ENCODE results near the gene SCAMP3.

Gene SCAMP3

DNA sequence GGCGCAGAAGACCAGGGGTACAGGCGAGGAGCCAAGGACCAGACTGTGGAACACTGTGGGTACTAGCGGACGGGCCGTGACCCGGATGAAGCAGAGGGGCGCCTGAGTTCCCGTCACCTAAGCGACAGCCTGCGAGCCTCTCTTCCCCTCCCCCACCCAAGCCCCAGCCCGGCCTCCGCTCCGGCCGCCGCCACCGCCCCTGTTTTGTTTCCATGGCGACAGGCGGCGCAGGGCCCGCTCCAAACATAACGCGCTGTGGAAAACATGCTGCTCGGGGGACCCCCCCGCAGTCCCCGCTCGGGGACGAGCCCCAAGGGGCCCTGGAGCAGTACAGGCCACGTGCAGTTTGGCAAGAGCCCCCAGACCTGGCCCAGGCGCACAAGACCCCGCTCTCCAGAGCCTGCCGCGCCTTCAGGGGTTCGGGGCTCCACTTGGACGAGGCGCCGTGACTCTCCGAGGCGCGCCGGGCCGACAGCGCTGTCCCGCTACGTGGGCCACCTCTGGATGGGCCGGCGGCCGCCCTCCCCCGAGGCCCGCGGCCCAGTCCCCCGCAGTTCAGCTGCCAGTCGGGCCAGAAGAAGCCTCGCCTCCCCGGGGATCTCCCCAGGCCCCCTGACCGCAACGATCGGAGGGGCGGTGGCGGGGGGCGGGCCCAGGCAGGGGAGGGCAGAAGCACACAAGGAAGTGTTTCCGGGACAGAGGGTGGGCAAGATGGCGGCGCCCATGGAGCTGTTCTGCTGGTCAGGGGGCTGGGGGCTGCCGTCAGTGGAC lies 53.4 kb downstream of the SCAMP3 start, which contains the start of gene MTX1:
Gene MTX1 (plus strand): TSS at position 155 of the 771 bp plus-strand sequence. CDS start 110 bp downstream, at position 265.
- H3K4me3 ChIP-seq (ENCODE audit: low read depth, low read length): peak within 1 kb of the TSS; percentile 89
- ChIA-PET POLR2A (interaction anchor here (0.6 to 4.3 kb wide), 7 partner anchors 10 to 53 kb away, joined by 3 to 45 read pairs (median 4); partner anchors contain the start of gene SCAMP3), CTCF (interaction anchor here (0.6 to 9.4 kb wide), 10 partner anchors 13 to 117 kb away, joined by 3 to 144 read pairs (median 16); partner anchors contain the start of genes KRTCAP2 and TRIM46)
- DNase-seq (ENCODE audit: low read depth, low spot score): no peak
- TF ChIP-seq, protein P1, sequence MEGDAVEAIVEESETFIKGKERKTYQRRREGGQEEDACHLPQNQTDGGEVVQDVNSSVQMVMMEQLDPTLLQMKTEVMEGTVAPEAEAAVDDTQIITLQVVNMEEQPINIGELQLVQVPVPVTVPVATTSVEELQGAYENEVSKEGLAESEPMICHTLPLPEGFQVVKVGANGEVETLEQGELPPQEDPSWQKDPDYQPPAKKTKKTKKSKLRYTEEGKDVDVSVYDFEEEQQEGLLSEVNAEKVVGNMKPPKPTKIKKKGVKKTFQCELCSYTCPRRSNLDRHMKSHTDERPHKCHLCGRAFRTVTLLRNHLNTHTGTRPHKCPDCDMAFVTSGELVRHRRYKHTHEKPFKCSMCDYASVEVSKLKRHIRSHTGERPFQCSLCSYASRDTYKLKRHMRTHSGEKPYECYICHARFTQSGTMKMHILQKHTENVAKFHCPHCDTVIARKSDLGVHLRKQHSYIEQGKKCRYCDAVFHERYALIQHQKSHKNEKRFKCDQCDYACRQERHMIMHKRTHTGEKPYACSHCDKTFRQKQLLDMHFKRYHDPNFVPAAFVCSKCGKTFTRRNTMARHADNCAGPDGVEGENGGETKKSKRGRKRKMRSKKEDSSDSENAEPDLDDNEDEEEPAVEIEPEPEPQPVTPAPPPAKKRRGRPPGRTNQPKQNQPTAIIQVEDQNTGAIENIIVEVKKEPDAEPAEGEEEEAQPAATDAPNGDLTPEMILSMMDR (IDR thresholded peaks at IDR 0.05; ENCODE audit: insufficient read depth, low read length, missing control alignments): no peak

- ChIA-PET POLR2A (interaction anchor here (0.6 to 4.3 kb wide), 9 partner anchors 10 to 175 kb away, joined by 3 to 45 read pairs (median 4); partner anchors contain the start of gene SCAMP3), CTCF (interaction anchor here (0.6 to 9.4 kb wide), 14 partner anchors 11 to 118 kb away, joined by 3 to 144 read pairs (median 6); partner anchors contain the start of genes FDPS, KRTCAP2 and TRIM46)
- H3K4me3 ChIP-seq (ENCODE audit: low read depth, low read length): peak within 1 kb of the TSS; percentile 89
- TF ChIP-seq, protein P1 (IDR thresholded peaks at IDR 0.05; ENCODE audit: insufficient read depth, low read length, missing control alignments): no peak
- no peak for DNase-seq (ENCODE audit: low read depth, low spot score)
These were observed 54.2 kb downstream of the SCAMP3 start, which contains the start of gene THBS3 for GRCh38 chr1:155207806-155208540. TSS of gene THBS3 (minus strand) at chr1:155207897. CDS start at chr1:155207876, 21 bp downstream.

- peak overlapping the region; percentile 89 for H3K4me3 ChIP-seq (ENCODE audit: low read depth, low read length)
- POLR2A ChIA-PET: interaction anchor here (0.6 to 4.3 kb wide), 8 partner anchors 11 to 176 kb away, joined by 3 to 45 read pairs (median 4); partner anchors contain the start of gene ENTREP3
These were observed 55.0 kb downstream of the SCAMP3 start for GRCh38 chr1:155206891-155207805.

More at GRCh38 chr1:155206891-155207805, 55.0 kb downstream of the SCAMP3 start:
- no peak for DNase-seq (ENCODE audit: low read depth, low spot score)
- TF ChIP-seq, protein P1 (IDR thresholded peaks at IDR 0.05; ENCODE audit: insufficient read depth, low read length, missing control alignments): peak; percentile 90
- CTCF ChIA-PET: interaction anchor here (0.6 to 9.4 kb wide), 27 partner anchors 9 to 441 kb away, joined by 3 to 144 read pairs (median 6); partner anchors contain the start of genes ENTREP3, FDPS, KRTCAP2 and TRIM46
